GM04503 (cell line): ENCODE measurements around the gene GPSM1.

Experiments used
- DNase-seq: peaks from one replicate; pipeline ENCODE4 v3.0.0-alpha.2; 2012; ENCODE audit warnings: low read depth

The GPSM1 gene

DNA sequence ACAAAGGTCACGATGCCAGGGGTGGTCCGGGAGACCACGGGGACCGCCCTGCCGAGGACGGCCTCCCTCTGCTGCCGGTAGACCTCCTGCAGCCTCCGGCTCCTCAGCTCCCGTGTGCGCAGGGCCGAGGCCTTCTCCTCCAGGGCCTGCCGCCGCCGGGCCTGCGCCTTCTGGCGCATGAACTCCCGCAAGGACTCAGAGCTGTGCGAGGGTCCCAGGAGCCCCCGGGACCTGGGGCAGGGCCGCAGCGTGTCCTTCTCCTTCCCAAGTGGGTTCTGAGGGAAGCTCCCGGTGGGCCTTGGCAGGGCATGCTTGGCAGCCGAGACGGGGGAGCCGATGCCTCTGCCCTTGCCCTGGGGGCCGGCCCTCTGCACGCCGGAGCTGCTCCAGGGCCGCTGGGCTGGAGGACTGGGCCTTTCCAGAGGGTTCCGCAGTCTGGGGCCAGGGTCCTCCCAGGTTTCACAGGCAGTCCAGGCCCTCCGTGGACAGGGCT lies 36.8 kb upstream of the GPSM1 start:
- DNase-seq, result no peak

DNA sequence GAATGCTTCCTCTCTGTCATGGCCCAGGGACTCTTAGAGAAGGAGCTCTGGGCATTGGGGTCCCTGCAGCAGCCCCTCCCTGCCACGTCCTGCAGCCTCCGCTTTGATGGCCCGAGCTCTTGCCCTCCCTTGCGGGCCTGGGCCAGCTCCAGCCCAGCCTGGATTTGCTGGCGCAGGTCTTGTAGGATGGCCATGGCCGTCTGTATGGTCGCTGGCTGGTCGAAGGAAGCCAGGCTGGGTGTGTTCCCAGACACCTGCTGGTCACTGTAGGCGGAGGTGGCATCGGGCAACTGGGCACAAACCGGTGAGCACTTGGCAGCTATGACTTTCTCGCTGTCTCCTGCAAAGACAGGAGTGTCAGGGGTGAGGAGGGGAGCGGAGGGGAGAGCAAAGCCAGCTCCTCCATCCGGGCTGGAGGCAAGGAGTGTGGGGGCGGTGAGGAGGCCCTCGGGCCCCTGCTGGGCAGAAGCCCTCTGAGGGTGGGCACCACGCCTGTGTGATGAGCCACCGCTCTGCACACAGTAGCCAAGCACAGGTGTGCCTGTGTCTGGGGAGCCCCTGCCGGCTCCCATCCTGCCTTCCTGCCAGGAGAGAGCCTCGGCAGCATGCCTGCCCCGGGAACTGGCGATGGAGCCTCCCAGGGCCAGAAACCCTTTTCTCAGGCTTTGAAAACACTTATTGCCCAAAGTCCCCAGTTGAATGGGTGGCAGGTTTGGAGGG lies 35.9 kb upstream of the GPSM1 start:
- no peak for DNase-seq

DNA sequence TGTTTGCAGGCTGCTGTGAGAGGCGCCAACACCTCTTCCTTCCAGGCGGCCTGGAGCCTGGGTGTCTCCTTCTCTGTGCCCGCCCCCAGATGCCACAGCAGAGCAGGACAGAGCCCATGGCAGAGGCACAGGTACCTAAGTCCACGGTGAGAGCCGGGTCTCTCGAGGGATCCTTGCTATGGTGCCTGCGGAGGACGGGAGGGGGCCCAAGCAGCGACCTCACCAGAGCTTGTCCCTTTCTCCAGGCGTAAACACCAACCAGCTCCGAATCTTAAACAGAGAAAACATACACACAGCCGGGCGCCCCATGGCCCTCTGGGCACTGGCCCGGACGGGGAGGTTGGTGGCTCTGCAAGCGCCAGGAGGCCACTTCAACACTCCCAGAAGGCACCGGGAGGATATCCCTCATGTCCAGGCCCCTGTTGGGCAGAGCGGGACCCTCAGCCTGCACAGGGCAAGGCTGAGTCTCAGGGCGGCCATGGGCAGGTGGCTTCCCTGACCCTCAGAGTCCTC lies 35.3 kb upstream of the GPSM1 start:
- no peak for DNase-seq

DNA sequence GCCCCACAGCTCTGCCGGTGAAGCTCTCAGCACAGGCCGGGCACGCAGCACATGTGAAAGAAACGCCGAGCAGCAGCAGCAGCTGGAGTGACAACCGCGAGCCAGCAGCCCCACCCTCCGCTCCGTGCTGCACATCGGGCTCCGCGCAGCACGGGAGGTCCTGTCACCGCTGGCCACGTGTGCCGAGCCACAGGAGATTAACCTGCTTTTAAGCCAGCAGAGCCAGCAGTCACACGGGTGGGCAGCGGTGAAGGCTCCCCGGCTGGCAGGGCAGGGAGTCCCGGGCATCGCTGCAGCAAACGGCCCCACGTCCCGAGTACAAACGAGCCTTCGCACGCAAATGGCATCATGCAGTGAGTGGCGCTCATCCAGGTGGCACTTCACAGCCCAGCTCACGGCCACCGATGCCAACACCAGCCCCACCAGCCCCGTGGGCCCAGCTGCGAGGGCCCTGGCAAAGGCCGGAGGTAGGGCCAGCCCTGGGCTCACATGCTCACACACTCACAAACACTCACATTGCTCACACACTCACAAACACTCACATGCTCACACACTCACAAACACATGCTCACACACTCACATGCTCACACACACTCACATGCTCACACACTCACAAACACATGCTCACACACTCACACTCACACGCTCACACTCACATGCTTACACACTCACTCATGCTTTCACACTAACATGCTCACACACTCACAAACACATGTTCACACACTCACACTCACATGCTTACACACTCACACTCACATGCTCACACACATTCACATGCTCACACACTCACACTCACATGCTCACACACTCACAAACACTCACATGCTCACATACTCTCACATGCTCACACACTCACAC lies 34.5 kb upstream of the GPSM1 start:
- DNase-seq, result no peak

DNA sequence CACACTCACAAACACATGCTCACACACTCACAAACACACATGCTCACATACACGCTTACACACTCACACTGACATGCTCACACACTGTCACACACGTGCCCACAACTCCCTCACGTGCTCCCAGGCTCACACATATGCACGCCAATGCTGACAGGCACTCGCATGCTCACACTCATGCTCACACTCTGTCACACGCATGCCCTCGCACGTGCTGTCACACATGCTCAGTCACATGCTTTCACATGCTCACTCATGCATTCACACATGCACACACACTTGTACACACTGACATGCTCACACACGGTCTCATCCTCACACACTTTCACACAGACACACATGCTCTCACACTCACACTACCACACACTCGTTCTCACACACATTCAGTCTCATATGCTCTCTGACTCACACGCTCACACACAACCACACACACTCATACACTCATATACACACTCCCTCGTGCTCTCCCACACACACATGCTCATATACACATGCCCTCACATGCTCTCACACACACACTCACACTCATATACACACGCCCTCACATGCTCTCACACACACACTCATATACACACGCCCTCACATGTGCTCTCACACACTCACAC lies 33.8 kb upstream of the GPSM1 start:
- no peak for DNase-seq

DNA sequence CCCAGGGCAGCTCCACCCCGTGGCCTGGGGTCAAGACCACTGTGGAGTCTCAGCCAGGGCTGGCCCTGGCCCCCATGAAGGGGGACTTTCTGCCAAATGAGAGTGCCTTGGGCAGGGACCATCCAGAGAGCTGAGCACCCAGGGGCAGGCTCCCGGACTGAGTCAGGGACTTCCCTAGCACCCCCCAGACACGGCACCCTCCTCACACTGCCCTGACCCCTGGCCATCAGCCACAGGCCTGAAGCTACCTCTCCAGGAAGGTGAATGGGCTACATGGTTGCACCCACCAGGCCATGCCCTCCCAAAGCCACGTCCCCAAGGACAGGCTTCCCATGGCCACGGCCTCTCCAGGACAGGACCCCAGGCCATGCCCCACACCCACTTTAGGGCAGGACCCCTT lies 32.9 kb upstream of the GPSM1 start:
- DNase-seq, result no peak

DNA sequence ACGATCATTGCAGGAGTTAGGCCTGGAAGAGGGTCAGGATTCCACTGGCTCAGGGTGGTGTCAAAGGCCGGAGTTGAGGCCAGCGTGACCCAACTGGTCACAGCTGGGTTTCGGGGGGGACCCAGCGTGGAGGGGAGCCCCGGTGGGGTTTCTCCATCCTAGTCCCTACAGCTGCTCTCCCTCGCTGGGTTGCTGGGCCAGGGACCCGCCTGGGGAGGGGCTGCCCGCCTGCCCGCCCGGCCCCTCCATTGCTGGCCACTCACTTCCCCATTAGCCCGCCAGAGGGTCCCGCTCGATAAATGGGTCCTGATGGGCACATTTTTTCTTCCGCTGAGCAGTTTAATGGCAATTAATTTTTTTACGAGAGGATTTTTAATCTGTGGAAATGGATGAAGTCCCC lies 32.3 kb upstream of the GPSM1 start:
- no peak for DNase-seq

DNA sequence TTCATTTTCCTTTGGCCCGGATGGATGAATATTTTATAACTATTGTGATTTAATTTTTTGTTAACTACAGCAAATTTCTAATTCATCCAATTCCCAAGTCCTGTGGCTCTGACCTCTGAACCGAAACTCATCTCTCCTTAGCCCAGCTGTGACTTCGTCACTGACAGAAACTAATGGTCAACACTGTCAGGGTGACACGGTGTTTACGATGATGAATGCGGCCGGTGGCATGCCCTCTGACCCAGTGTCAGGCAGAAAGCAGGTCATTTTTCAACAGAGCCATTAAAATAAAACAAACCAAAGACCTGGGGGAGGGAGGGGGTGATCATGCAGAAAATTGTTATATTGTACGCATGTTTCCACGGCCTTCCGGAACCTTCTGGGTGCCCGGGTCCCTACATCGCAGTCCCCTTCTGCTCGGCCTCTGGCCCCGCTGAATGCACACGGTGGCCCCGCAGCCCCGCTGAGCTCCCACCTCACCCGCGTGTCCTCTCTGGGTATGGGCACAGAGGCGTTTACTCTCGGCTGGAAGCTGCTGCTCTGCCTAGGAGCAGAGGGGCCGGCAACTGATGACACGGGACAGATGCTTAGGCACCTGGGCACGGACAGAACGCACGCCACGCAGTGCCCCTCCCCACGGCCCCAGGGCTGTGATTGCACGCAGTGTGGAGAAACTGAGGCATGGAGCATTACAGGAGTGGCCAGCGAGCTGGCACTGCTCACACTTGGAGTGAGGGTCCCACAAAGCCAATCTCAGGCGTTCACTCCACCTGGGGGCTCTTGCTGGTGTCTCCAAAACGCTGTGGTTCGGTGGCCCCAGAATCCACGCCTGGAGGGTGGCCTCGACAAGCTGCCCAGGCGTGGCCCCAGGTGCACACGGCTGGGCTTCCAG lies 31.6 kb upstream of the GPSM1 start:
- DNase-seq, result no peak

DNA sequence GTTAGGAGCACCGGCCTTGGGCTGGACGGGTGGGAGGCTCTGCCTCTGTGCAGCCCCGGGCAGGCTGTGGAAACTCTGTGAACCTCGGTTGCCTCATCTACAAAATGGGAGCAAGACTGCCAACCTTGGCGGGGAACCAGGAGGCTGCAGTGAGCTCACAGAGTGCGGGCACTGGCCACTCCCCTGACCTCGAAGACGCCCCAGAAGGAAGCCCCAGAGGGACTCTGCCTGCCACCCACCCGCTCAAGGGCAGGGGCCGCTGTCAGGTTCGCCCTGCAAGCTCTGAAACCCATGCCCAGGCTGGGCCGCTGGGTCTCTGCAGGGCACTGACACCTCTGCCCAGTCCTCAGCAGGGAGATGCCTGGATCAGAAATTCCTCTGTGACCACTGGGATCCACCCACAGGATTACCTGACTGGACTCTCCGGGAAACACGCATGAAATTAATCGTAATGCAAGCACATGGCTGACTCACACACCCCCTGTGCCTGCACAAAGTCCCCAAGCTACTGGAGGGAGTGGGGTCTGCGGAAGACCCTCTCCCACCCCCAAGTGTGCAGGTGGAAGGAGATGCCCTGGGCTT lies 30.8 kb upstream of the GPSM1 start:
- DNase-seq, result no peak

DNA sequence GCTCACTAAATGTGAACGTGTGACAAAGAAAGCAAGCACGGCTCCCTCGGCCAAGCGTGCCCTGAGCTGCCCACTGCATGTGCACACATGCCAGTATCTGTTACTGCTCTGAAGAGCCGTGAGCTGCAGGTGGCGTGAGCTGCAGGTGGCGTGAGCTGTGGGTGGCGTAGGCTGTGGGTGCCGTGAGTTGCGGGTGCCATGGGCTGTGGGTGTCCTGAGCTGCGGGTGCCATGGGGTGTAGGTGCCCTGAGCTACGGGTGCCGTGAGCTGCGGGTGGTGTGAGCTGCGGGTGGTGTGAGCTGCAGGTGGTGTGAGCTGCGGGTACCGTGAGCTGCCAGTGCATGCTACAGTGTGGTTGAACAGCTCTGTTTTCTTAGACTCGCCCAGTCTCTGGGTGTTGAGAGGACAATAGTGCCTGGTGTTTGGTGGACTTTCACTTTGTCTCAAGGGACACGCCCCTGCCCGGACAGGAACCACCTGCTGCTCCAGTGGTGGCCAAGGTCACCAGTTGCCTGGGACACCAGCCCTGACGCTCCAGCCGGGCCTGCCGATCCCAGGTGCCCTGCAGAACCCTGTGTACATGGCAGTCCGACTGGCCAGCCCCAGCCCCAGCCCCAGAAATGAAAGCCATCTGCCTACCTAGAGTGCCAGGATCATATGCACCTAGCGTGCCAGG lies 30.2 kb upstream of the GPSM1 start:
- DNase-seq, result no peak

DNA sequence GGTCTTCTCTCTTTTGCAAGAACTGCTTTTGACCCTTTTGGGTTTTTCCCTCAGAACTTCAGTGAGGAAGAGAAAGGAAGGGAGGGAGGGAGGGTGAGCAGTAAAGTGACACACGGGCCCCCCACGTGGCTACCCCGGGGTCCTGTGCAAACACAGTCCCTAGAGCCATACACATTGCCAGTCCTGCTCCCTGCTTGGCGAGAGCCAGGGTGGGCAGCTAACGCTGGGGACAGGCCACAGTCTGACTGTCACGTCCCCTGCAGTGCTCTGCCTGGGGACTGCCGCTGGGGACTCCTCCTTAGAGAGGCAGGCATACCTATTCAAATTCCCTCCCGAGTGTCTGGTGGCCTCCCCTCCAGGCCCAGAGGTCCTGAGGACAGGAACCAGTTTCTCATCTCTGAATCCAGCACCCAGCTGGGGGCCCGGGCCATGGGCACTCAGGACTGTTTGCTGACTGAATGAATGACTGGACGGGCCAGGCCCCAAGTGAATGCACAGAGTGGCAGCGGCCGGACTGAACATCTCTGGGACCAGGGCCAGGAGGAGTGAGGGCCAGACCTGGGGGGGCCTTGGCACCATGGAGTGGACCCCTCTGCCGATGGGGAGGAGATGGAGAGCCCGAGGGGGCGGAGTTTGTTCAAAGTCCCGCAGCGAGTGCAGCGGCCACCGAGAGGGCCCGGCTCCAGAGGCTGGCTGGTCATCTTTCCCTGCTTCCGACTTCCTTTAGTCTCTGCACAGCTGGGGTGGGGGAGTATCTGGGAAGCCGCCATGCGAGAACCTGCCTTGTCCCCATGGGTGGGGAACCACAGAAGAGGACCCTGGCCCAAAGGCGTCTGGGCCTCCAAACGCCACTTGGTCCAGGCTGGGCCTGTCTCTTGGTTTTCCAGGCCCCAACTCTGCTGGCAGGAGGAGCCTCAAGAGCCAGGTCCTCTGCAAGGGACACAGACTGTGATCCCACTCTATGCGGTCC lies 29.3 kb upstream of the GPSM1 start:
- DNase-seq, result no peak

DNA sequence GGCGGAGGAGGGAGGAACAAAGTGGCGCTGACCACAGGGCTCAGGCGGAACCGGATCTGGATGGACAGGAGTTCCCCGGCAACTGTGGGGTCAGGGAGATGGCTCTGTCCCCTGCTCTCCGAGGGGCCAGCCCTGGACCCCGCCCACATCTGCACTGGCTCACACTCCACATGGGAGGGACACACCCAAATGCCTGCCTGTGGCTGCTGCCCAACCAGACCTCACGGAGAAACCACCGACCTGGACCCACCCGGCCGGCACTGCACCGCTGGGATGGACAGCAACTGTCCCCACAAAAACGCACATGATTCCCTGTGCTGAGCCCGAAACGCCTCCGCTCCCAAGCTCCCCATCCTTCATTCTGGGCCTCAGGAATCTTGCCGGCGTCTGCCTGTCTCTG lies 28.2 kb upstream of the GPSM1 start:
- no peak for DNase-seq

DNA sequence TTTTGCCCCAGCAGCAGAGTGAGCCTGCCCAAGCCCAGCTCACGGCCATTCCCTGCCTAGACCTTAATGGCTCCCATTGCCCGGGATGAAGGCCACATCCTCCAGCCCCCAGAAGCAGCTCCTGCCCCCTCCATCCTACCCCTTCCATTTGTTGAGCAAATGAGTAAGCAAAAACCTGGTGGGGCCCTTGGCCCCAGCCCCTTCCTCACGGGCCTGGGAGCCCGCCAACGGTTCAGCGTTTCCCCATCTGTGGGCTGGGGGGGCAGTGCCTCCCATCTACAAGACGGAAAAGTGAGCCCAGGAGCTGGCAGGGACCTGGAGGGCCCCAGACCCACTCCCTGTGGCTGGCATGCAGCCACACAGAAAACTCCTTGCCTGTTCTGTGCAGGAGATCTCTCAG lies 27.8 kb upstream of the GPSM1 start:
- DNase-seq, result no peak

DNA sequence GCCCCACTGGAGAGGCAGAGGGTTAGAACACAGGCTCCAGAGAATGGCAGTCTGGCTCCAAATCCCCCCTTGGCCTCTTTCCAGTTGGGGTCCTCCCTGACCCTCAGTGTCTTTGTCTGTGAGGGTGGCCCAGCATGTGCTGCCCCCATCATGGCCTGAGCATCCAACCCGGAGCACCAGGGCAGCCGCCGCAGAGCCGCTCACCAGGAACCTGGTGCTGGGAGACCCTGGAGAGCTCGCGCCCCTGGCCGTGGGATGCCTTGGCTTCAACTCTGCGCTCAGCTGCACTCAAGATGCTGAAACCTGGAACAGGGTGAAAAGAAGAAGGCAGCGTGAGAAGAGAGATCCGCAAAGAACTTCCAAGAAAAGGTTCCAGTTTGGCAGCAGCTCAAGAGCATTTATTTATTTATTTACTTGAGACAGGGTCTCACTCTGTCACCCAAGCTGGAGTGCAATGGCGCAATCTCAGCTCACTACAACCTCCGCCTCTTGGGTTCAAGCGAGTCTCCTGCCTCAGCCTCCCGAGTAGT lies 27.3 kb upstream of the GPSM1 start:
- DNase-seq, result no peak

DNA sequence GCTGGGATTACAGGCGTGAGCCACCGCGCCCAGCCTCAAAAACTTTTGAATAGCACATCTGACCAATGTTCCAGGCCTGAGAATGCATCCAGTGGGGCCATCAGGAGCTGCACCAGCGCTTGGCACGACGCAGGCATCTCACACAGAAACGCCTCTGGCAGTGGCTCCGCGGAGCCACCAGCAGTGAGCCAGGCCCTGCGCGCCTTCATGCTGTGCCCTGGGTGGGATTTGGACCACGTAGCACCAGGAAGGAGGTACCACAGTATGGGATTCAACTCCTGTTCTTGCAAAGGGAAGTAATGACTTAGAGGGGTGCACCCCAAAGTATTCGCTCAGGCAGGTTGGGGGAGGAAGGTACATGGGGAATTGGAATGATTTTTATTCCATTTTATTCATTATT lies 26.5 kb upstream of the GPSM1 start:
- no peak for DNase-seq

DNA sequence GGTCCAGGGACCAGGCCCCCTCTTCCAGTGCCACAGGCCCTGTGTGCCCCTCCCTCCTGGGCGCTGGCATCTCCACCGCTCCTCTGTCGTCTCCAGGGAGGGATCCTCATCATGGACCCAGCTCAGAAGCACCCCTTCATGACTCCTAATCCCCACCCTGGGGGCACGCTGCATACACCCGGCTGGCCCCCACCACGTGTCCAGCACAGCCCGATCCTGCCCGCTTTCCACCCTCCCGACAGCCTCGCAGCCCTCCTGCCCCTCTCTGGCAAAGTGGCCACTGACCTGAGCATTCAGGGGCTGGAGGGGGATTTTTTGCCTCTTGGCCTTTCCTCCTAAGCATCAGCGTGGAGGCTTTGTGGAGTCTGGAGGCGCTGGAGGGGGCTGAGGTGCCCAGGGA lies 24.8 kb upstream of the GPSM1 start:
- DNase-seq, result no peak

DNA sequence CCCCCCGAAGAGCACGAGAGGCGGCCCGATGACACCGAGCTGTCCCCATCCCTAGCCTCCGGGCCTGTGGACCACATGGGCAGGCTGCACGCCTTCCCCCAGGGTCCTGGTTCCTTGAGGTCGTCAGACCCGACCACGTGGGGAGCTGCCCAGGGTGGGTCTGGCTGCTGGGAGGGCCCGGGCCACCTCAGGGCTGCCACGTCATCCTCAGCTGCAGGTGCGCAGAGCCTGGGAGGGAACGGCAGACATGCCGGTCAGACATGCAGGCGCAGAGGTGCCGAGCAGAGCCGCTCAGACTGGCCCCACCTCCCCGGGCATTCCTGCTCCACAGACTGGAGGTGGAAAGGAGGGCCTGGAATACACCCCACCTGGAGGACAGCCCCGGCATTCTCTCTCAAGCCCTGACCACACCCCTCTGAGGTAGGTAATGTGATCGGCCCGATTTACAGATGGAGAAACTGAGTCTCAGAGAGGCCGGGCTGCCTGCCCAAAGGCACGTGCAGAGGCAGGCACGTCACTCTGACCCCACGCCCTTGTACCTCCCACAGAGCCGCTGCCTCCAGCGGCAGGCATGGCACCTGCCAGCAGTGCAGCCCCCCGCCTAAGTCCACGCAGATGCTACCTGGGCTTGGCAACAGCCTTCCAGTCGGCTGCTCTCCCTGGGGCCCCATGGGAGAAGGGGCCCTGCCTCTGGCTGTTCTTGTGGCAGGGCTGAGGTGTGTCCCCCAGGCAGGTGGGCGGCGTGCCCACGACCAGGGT lies 24.1 kb upstream of the GPSM1 start:
- DNase-seq, result no peak

DNA sequence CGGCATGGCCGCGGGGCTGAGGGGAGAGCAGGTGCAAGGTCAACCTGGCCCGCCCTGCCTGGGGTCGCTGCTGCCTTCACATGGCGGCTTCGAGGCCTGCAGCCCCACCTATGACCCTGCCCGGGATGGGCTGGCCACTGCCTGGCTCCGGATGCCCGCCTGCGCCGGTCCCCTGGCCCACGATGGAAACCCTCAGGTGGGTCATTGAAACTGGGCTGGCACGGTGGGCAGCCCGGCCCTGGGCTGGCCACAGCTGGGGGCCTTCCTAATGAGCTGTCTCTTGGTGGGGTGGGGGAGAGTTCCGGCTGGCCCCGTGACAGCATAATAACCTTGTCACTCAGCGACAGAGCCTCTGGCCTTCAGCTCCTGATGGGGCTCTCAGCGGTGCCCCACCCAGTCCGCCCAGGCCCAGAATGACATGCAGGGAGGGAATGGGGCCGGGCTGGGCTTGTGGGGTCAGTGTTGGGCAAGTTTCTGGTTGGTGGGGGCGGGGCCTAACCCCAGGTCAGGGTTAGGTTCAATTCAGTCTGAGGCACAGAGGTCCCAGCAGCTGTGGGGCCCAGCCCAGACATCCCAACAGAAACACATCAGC lies 23.4 kb upstream of the GPSM1 start, which contains the start of gene CCDC187:
TSS of gene CCDC187 (minus strand) at position 270 of the 592 bp plus-strand sequence. CDS start at position 6, 264 bp downstream.
- no peak for DNase-seq
